Measurements from ENCODE around the gene GCM1.
"Not testable (repeated sequence)": the region's sequence is repeated elsewhere in the genome, so short reads cannot be mapped to it uniquely, and the experiment has no call there.

GCM1 gene

GRCh38 chr6:53148684-53149083 lies at the start of gene GCM1:
Gene GCM1 (minus strand): TSS chr6:53148841. CDS start chr6:53145632, 3,209 bp downstream.
- DNase-seq: no peak

- DNase-seq: no peak
Observed at GRCh38 chr6:53197553-53197952, 48.9 kb upstream of the GCM1 start.

GRCh38 chr6:53195048-53195447 lies 46.4 kb upstream of the GCM1 start:
- no peak for DNase-seq

- DNase-seq: no peak
Observed at GRCh38 chr6:53192682-53193188, 44.1 kb upstream of the GCM1 start.

GRCh38 chr6:53189554-53189953 lies 40.9 kb upstream of the GCM1 start:
- DNase-seq: no peak

- DNase-seq: no peak
Observed at GRCh38 chr6:53188833-53189232, 40.2 kb upstream of the GCM1 start.

- no peak for DNase-seq
Observed at GRCh38 chr6:53180678-53181077, 32.0 kb upstream of the GCM1 start.

- DNase-seq: peak; percentile 64
Observed at GRCh38 chr6:53179961-53180651, 31.5 kb upstream of the GCM1 start.

- no peak for DNase-seq
Observed at GRCh38 chr6:53178837-53179432, 30.3 kb upstream of the GCM1 start.

GRCh38 chr6:53175027-53175426 lies 26.4 kb upstream of the GCM1 start:
- DNase-seq: no peak

- no peak for DNase-seq
Observed at GRCh38 chr6:53172468-53172803, 23.8 kb upstream of the GCM1 start.

GRCh38 chr6:53171605-53172467 lies 23.2 kb upstream of the GCM1 start:
- DNase-seq: peak; percentile 94

GRCh38 chr6:53168516-53169267 lies 20.1 kb upstream of the GCM1 start:
- DNase-seq: no peak

- no peak for DNase-seq
Observed at GRCh38 chr6:53165293-53165692, 16.7 kb upstream of the GCM1 start.

GRCh38 chr6:53162606-53163005 lies 14.0 kb upstream of the GCM1 start:
- DNase-seq: no peak

GRCh38 chr6:53161481-53162009 lies 12.9 kb upstream of the GCM1 start:
- no peak for DNase-seq

GRCh38 chr6:53159558-53159957 lies 10.9 kb upstream of the GCM1 start:
- no peak for DNase-seq

GRCh38 chr6:53158076-53158475 lies 9.4 kb upstream of the GCM1 start:
- not testable (repeated sequence) for DNase-seq

GRCh38 chr6:53155279-53155678 lies 6.6 kb upstream of the GCM1 start:
- not testable (repeated sequence) for DNase-seq

GRCh38 chr6:53154794-53155193 lies 6.2 kb upstream of the GCM1 start:
- no peak for DNase-seq

- DNase-seq: no peak
Observed at GRCh38 chr6:53154071-53154470, 5.4 kb upstream of the GCM1 start.

GRCh38 chr6:53152576-53152975 lies 3.9 kb upstream of the GCM1 start:
- no peak for DNase-seq

GRCh38 chr6:53151676-53152075 lies 3.0 kb upstream of the GCM1 start:
- no peak for DNase-seq
